Endothelial cell of umbilical vein (primary cell): ENCODE data around the gene MPEG1.

Experiments used
- EZH2 ChIP-seq: IDR thresholded peaks from 2 replicates; pipeline ENCODE4 v1.6.1; 2012; ENCODE audit warnings: borderline replicate concordance, low read depth, mild to moderate bottlenecking, moderate library complexity, low read length, inconsistent platforms; ENCODE audit not compliant: severe bottlenecking
- FOS ChIP-seq: IDR thresholded peaks from 2 replicates; pipeline ENCODE4 v1.6.1; 2011; ENCODE audit warnings: mild to moderate bottlenecking, low read length, moderate library complexity, borderline replicate concordance; ENCODE audit not compliant: insufficient read depth
- GATA2 ChIP-seq: IDR thresholded peaks from 2 replicates; pipeline ENCODE4 v1.7.0; 2011; ENCODE audit warnings: low read depth, mild to moderate bottlenecking, moderate library complexity, mixed read lengths, low read length; ENCODE audit not compliant: insufficient read length, insufficient read depth
- JUN ChIP-seq: IDR thresholded peaks from 2 replicates; pipeline ENCODE4 v1.6.1; 2011; ENCODE audit warnings: borderline replicate concordance, low read depth; ENCODE audit not compliant: insufficient read length, insufficient read depth
- POLR2A ChIP-seq: IDR thresholded peaks from 2 replicates; pipeline ENCODE4 v1.6.1; 2012; ENCODE audit warnings: low read depth, mild to moderate bottlenecking, control low read depth, low read length
- POLR2AphosphoS5 ChIP-seq: IDR thresholded peaks from 2 replicates; pipeline ENCODE4 v1.6.1; 2012; ENCODE audit warnings: low read depth, mild to moderate bottlenecking, control low read depth, low read length, moderate library complexity; ENCODE audit not compliant: insufficient read depth
- TF ChIP-seq, protein P1 (sequence below), 2 donors: IDR thresholded peaks; 1 replicate in 1 of 2; 2 replicates in 1 of 2; pipeline ENCODE4 v1.5.1; 2011; ENCODE audit warnings: low read length in 2 of 2, mild to moderate bottlenecking in 2 of 2, moderate library complexity in 2 of 2, control low read depth in 1 of 2, inconsistent platforms in 1 of 2, low read depth in 1 of 2; ENCODE audit not compliant: insufficient read depth in 1 of 2; ENCODE audit errors: extremely low read depth in 1 of 2
- TF ChIP-seq, protein P2 (sequence below): IDR thresholded peaks from 2 replicates; pipeline ENCODE4 v1.6.1; 2011; ENCODE audit not compliant: insufficient read depth, insufficient read length

DNA sequence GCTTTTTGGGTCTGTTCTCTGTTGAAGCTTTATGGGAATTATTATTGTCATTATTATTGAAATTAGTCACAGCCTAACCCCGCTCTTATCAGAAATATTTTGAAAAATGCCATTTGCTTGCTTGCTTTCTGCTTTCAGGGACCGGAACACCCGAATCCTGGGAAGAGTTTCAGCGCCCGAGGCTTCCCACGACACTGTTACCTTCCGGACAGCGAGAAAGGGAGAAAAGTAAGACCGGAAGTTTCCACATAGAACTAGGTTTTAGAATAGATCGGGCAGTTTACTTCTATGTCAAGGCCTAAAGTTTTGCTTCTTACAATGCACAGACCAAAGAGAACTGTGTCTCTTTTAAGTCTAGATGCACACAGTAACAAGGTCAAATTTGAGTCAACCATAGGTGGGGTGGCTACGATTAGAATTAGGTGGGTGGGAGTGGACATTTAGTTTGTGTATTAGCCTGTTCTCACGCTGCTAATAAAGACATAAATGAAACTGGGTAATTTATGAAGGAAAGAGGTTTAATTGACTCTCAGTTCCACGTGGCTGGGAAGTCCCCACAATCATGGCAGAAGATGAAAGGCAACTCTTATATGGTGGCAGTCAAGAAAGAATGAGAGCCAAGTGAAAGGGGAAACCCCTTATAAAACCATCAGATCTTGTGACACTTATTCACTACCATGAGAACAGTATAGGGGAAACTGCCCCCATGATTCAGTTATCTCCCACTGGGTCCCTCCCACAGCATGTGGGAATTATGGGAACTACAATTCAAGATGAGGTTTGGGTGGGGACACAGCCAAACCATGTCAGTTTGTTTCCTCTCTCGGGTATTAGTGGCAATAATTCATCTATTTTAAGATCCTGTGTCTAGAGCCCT, 12.9 kb downstream of the MPEG1 start:
- TF ChIP-seq, protein P1, sequence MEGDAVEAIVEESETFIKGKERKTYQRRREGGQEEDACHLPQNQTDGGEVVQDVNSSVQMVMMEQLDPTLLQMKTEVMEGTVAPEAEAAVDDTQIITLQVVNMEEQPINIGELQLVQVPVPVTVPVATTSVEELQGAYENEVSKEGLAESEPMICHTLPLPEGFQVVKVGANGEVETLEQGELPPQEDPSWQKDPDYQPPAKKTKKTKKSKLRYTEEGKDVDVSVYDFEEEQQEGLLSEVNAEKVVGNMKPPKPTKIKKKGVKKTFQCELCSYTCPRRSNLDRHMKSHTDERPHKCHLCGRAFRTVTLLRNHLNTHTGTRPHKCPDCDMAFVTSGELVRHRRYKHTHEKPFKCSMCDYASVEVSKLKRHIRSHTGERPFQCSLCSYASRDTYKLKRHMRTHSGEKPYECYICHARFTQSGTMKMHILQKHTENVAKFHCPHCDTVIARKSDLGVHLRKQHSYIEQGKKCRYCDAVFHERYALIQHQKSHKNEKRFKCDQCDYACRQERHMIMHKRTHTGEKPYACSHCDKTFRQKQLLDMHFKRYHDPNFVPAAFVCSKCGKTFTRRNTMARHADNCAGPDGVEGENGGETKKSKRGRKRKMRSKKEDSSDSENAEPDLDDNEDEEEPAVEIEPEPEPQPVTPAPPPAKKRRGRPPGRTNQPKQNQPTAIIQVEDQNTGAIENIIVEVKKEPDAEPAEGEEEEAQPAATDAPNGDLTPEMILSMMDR (IDR thresholded peaks at IDR 0.05; ENCODE audit: extremely low read depth in 1 of 2, insufficient read depth in 1 of 2, low read depth in 1 of 2, low read length in 2 of 2): no peak
- TF ChIP-seq POLR2AphosphoS5: no peak
- no peak for TF ChIP-seq EZH2
- TF ChIP-seq POLR2A: no peak
- TF ChIP-seq JUN: no peak
- no peak for TF ChIP-seq FOS
- TF ChIP-seq, protein P2, sequence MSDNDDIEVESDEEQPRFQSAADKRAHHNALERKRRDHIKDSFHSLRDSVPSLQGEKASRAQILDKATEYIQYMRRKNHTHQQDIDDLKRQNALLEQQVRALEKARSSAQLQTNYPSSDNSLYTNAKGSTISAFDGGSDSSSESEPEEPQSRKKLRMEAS: no peak
- TF ChIP-seq GATA2: no peak
